HFFc6 (cell line): ENCODE results near the gene PRR15. TPM values are rescaled to one million over a fixed set of nuclear protein-coding genes. Genes with fewer than 3 reads are reported as not detected.

ENCODE experiments used
- DNase-seq: peaks from one replicate; pipeline ENCODE4 v3.0.0-alpha.2; 2018
- H3K27ac Mint-ChIP-seq: 2 replicates; pipeline ENCODE4 v1.8.0; 2020; ENCODE audit warnings: mild to moderate bottlenecking, mixed read lengths
- H3K27me3 Mint-ChIP-seq: 2 replicates; pipeline ENCODE4 v1.8.0; 2021; ENCODE audit warnings: mild to moderate bottlenecking, moderate library complexity, mixed read lengths; ENCODE audit not compliant: insufficient read depth
- H3K36me3 Mint-ChIP-seq: 2 replicates; pipeline ENCODE4 v1.8.0; 2021; ENCODE audit warnings: low read depth, mixed read lengths
- H3K4me1 Mint-ChIP-seq: 2 replicates; pipeline ENCODE4 v1.8.0; 2020; ENCODE audit warnings: low read depth, mixed read lengths
- H3K4me3 Mint-ChIP-seq: 2 replicates; pipeline ENCODE4 v1.8.0; 2020; ENCODE audit warnings: mild to moderate bottlenecking, moderate library complexity, mixed read lengths
- H3K9me3 Mint-ChIP-seq: 2 replicates; pipeline ENCODE4 v1.8.0; 2020; ENCODE audit warnings: mild to moderate bottlenecking, mixed read lengths
- total RNA-seq, 6 experiments: library from RNA; stranded (reverse); fragmentation: NEBNext Ultra II Directional; extraction: Animal tissue kit (Norgen Biotek cat#: 25700); gene quantifications; 2 replicates in 1 of 6; 3 replicates in 5 of 6; pipeline ENCODE4 v1.2.3, GENCODE V29; 2021
- TF ChIP-seq, protein P1 (sequence below): fragments of 200-600 bp; sonication (generic); IDR thresholded peaks from 2 replicates; pipeline ENCODE4 v1.5.0; 2021; ENCODE audit warnings: antibody characterized with exemption, mild to moderate bottlenecking

PRR15 gene
- total RNA-seq, 6 experiments from 2014 or later: 0.10 to 0.64 (median 0.31) TPM; not detected in 3

DNA sequence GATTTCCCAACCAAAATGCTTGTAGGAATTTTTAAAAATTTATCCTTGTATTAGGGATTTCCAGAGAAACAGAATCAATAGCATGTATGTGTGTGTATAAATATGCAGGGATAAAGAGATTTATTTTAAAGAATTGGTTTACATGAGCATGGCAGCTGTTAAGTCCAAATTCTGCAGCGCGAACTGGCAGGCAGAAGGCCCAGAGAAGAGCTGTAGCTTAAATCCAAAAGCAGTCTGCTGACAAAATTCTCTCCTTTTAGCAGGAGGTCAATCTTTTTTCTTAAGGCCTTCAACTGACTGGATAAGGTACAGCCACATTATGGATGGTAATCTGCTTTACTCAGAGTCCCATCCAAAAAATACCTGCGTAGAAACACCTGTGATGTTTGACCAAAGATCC, 42.0 kb downstream of the PRR15 start:
- H3K36me3 Mint-ChIP-seq: no peaks in the 10 kb centered on the region
- no peak overlapping the region for H3K4me3 Mint-ChIP-seq
- peaks cover 47% of the 10 kb centered on the region for H3K4me1 Mint-ChIP-seq
- TF ChIP-seq, protein P1, sequence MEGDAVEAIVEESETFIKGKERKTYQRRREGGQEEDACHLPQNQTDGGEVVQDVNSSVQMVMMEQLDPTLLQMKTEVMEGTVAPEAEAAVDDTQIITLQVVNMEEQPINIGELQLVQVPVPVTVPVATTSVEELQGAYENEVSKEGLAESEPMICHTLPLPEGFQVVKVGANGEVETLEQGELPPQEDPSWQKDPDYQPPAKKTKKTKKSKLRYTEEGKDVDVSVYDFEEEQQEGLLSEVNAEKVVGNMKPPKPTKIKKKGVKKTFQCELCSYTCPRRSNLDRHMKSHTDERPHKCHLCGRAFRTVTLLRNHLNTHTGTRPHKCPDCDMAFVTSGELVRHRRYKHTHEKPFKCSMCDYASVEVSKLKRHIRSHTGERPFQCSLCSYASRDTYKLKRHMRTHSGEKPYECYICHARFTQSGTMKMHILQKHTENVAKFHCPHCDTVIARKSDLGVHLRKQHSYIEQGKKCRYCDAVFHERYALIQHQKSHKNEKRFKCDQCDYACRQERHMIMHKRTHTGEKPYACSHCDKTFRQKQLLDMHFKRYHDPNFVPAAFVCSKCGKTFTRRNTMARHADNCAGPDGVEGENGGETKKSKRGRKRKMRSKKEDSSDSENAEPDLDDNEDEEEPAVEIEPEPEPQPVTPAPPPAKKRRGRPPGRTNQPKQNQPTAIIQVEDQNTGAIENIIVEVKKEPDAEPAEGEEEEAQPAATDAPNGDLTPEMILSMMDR: no peak
- H3K27me3 Mint-ChIP-seq: peaks cover 3% of the 10 kb centered on the region; the same call in 1 of the 2 replicates
- no peaks in the 10 kb centered on the region for H3K9me3 Mint-ChIP-seq
- DNase-seq: no peak
- H3K27ac Mint-ChIP-seq: no peak overlapping the region

GRCh38 chr7:29606287-29606721, 42.7 kb downstream of the PRR15 start:
- peak overlapping the region; percentile 65 for H3K27ac Mint-ChIP-seq

DNA sequence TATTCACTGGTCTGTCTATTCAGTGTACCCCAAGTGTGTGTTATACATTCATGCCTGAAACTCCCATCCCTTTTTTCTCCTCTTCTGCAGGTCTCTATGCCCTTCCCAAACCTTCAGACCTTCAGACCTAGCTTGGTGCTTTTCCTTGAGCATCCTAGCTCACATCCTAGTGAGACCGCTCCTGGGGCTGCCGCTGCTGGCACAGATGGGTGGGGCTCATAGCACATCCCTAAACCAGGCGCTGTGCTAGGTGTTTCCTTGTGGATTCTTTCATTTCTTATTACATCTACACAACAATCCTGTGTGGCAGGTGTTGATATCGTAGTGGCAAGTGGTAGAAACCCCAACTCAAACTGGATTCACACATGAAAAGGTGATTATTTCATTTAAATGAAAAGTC, 43.2 kb downstream of the PRR15 start:
- no peaks in the 10 kb centered on the region for H3K9me3 Mint-ChIP-seq
- no peaks in the 10 kb centered on the region; the same call in 1 of the 2 replicates for H3K36me3 Mint-ChIP-seq
- no peak for DNase-seq
- peaks cover 3% of the 10 kb centered on the region; the same call in 1 of the 2 replicates for H3K27me3 Mint-ChIP-seq
- TF ChIP-seq, protein P1: no peak
- H3K4me1 Mint-ChIP-seq: peaks cover 51% of the 10 kb centered on the region
- peak overlapping the region; percentile 65; the same call in 1 of the 2 replicates for H3K27ac Mint-ChIP-seq
- H3K4me3 Mint-ChIP-seq: no peak overlapping the region; the same call in 1 of the 2 replicates

More at GRCh38 chr7:29606287-29606721, 42.7 kb downstream of the PRR15 start:
- Mint-ChIP-seq H3K9me3 (no peaks in the 10 kb centered on the region), H3K4me1 (peaks cover 47% of the 10 kb centered on the region), H3K4me3 (peak overlapping the region; percentile 7; the same call in 1 of the 2 replicates), H3K36me3 (no peaks in the 10 kb centered on the region), H3K27me3 (peaks cover 3% of the 10 kb centered on the region; the same call in 1 of the 2 replicates)
- DNase-seq: peak; percentile 35
- TF ChIP-seq, protein P1: no peak

DNA sequence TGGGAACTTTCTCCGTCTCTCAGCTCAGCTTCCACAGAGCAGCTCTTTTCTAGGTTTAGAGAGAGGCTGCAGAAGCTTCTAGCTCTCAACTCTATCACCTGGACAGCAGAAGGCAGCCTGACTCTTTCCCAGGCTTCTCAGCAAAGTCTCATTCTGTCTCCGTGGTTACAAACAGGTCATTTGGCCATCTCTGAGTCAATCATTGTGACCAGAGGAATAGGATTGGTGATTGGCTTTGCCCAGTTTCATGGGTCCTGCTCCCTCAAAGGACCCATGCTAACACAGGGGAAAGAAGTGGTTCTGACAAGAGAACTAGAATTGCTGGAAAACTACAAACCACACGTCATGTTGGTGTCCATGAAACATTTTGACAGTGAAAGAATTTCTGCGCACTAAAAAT, 43.6 kb downstream of the PRR15 start:
- H3K27me3 Mint-ChIP-seq: peaks cover 3% of the 10 kb centered on the region; the same call in 1 of the 2 replicates
- H3K4me1 Mint-ChIP-seq: peaks cover 55% of the 10 kb centered on the region
- H3K27ac Mint-ChIP-seq: peak overlapping the region; percentile 3; the same call in 1 of the 2 replicates
- H3K4me3 Mint-ChIP-seq: no peak overlapping the region
- TF ChIP-seq, protein P1: no peak
- DNase-seq: no peak
- no peaks in the 10 kb centered on the region; the same call in 1 of the 2 replicates for H3K36me3 Mint-ChIP-seq
- no peaks in the 10 kb centered on the region for H3K9me3 Mint-ChIP-seq

- TF ChIP-seq, protein P1: no peak
Measured at GRCh38 chr7:29607889-29608288, 44.3 kb downstream of the PRR15 start.

More at GRCh38 chr7:29607889-29608288, 44.3 kb downstream of the PRR15 start:
- peaks cover 62% of the 10 kb centered on the region for H3K4me1 Mint-ChIP-seq
- peak overlapping the region; percentile 3; the same call in 1 of the 2 replicates for H3K27ac Mint-ChIP-seq
- DNase-seq: peak; percentile 86
- no peaks in the 10 kb centered on the region for H3K9me3 Mint-ChIP-seq
- peaks cover 3% of the 10 kb centered on the region; the same call in 1 of the 2 replicates for H3K27me3 Mint-ChIP-seq
- H3K36me3 Mint-ChIP-seq: no peaks in the 10 kb centered on the region; the same call in 1 of the 2 replicates
- H3K4me3 Mint-ChIP-seq: no peak overlapping the region
